CD4-positive, alpha-beta T cell treated with Interleukin-2 at 100 ng/mL for 4 hours (primary cell): Measurements from ENCODE around the gene TMEM14B.
"Not testable (repeated sequence)": the region's sequence is repeated elsewhere in the genome, so short reads cannot be mapped to it uniquely, and the experiment has no call there.

Experiments
- DNase-seq: peaks from one replicate; pipeline ENCODE4 v3.0.0-alpha.2; 2020; ENCODE audit warnings: low spot score

TMEM14B gene

DNA sequence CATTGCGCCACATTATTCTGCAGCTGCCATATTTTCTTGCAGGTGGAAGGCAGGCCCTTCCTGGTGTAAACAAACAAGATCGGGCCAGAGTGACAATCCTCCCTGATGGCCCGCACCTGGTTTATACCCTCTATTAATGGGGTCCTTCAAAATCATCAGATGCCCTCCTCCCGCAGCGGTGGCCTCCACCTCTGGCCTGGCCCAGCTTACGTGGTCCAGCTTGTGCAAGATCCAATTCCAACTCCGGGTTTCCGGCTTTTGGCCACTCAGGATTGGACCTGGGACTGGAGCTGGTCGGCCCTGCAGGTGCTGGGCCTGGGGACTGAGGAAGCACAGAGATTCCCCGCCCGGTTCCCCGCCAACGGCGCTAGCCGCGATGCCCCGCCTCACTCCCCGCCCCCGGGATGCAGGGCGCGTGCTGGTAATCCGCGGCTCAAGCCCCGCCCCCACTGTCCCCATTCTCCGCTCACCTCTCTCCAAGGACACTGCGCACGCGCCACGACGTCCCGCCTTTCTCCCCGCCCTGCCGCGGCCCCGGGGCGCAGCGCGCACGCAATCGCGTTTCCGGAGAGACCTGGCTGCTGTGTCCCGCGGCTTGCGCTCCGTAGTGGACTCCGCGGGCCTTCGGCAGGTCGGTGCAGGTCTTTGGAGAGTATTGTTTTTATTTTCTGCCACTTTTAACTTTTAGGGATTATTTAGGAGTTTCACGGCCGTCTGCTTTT lies at the start of gene TMEM14B:
TSS of gene TMEM14B (plus strand) at position 555 of the 722 bp plus-strand sequence. CDS start 1,441 bp downstream, outside the sequence.
- DNase-seq: peak; percentile 99

DNA sequence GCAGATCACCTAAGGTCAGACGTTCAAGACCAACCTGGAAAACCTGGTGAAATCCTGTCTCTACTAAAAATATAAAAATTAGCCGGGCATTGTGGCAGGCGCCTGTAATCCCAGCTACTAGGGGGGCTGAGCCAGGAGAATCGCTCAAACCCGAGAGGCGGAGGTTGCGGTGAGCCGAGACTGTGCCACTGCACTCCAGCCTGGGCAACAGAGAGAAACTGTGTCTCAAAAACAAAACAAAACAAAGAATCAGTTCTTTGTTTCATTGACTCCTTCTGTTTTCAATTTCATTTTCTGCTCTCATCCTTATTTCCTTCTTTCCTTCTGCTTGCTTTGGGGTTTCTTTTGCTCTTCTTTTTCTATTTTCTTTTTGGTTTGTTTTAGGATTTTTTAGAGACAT lies 33.6 kb upstream of the TMEM14B start:
- no peak for DNase-seq

DNA sequence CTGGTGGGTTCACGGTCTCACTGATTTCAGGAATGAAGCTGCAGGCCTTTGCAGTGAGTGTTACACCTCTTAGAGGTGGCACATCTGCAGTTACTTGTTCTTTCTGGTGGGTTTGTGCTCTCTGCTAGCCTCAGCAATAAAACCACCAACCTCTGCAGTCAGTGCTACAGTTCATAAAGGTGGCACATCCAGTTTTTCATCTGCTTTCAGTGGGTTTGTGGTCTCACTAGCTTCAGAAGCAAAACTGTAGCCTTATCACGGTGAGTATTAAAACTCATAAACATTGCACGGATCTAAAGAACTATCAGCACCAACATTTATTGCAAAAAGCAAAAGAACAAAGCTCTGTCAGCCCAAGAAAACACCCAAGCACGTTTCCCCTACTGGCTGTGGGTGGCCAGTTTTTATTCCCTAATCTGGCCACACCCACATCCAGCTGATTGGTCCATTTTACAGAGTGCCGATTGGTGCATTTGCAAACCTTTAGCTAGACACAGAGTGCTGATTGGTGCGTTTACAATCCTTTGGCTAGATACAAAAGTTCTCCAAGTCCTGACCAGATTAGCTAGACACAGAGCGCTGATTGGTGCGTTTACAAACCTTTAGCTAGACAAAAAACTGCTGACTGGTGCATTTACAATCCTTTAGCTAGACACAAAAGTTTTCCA lies 28.2 kb upstream of the TMEM14B start:
- DNase-seq: peak; percentile 48

DNA sequence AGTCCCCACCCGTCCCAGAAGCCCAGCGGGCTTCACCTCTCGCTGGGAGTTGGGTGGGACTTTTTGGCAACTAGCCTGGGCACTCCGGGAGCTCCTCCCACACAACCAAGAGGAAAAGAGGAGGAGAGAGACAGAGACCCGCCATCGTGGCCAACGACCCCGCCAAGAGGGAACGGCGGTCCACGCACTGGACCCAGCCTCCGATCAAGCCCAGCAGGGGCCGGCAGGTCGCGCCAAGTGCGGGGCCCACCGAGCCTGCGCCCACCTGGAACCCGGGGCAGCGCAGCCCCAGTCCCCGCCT lies 27.7 kb upstream of the TMEM14B start:
- DNase-seq: no peak

DNA sequence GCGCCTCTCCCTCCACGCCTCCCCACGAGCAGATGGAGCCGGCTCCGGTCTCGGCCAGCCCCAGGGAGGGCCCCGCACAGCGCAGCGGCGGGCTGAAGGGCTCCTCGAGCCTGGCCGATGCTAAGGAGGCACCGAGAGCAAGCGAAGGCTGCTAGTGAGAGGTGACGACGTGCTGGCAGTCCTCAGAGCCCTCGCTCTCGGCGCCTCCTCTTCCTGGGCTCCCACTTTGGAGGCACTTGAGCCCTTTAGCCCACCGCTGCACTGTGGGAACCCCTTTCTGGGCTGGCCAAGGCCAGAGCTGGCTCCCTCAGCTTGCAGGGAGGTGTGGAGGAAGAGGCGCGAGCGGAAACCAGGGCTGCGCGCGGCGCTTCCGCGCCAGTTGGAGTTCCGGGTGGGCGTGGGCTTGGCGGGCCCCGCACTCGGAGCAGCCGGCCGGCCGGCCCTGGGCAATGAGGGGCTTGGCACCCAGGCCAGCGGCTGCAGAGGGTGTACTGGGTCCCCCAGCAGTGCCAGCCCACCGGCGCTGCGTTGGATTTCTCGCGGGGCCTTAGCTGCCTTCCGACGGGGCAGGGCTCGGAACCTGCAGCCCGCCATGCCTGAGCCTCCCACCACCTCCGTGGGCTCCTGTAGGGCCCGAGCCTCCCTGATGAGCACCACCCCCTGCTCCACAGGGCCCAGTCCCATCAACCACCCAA lies 27.2 kb upstream of the TMEM14B start:
- peak; percentile 62 for DNase-seq

DNA sequence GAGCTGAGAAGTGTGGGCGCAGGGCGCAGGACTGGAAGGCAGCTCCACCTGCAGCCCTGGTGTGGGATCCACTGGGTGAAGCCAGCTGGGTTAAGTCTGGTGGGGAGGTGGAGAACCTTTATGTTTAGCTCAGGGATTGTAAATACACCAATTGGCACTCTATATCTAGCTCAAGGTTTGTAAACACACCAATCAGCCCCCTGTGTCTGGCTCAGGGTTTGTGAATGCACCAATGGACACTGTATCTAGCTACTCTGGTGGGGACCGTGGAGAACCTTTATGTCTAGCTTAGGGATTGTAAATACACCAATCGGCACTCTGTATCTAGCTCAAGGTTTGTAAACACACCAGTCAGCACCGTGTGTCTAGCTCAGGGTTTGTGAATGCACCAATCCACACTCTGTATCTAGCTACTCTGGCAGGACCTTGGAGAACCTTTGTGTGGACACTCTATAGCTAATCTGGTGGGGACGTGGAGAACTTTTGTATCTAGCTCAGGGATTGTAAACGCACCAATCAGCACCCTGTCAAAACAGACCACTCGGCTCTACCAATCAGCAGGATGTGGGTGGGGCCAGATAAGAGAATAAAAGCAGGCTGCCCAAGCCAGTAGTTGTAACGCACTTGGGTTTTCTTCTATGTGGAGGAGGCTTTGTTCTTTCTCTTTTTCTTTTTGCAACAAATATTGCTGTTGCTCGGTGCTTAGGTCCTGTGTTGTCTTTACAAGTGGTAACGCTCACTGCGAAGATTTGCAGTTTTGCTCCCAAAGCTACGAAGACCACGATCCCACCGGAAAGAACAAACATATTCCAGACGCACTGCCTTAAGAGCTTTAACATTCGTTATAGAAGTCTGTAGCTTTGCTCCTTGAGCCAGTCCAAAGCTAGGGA lies 26.4 kb upstream of the TMEM14B start:
- peak; percentile 24 for DNase-seq

DNA sequence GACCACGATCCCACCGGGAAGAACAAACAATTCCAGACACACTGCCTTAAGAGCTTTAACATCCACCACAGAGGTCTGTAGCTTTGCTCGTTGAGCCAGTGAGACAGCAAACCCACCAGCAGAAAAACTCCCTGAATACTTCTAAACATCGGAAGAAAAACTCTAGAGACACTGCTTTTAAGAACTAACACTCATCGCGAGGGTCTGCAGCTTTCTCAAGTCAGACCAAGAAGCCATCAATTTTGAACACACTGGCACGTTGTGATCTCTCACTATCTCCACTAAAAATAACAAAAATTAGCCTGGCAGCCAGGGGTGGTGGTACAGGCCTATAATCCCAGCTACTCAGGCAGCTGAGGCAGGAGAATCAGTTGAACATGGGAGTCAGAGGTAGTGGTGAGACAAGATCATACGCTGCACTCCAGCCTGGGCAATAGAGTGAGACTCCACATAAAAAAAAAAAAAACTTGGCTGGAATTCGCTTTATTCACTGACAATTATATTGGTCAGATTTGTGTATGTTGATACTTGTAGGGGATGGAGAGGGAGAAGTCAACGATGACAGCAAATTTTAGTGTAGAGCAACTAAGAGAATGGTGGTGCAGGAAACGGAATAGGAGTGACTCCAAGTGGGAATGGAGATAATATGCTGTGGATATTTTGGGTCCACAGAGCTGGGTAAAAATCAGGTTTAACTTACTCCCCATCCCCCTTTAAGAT lies 25.6 kb upstream of the TMEM14B start:
- no peak for DNase-seq

DNA sequence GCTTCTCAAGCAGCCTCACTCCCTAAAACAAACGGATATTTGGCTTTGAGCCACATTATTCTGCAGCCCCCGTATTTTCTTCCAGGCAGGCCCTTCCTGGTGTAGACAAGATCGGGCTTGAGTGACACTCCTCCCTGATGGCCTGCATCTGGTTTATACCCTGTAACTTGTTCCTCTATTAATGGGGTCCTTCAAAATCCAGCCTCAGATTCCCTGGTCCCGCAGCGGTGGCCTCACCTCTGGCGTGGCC lies 25.1 kb upstream of the TMEM14B start:
- DNase-seq: no peak

DNA sequence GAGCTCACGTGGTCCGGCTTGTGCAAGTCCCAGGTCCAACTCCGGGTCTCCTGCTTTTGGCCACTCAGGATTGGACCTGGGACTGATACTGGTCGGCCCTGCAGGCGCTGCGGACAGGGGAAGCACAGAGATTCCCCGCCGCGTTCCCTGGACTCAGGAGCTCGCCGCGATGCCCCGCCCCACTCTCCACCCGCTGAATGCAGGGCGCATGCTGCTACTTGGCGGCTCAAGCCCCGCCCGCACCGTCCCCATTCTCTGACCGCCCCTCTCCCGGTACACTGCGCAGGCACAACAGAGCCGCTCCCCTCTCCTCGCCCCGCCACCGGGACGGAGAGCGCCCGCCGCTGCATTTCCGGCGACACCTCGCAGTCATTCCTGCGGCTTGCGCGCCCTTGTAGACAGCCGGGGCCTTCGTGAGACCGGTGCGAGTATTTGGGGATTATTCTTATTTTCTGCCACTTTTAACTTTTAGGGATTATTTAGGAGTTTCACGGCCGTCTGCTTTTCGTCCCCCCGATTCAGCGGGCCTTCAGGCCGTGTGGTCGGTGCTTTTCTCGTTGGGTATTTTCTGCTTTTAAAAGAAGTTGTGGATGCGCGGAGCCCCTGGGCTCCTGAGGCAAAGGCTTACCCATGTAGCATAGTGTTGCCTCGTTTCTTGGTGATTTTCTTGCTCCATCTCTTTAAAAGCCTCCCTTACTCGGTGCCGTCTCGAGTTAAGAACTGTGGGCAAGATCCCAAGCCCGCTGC lies 24.6 kb upstream of the TMEM14B start, which contains the start of gene TMEM14C:
TSS of gene TMEM14C (plus strand) at position 251 of the 747 bp plus-strand sequence. CDS start 1,544 bp downstream, outside the sequence.
- DNase-seq: peak; percentile 79

DNA sequence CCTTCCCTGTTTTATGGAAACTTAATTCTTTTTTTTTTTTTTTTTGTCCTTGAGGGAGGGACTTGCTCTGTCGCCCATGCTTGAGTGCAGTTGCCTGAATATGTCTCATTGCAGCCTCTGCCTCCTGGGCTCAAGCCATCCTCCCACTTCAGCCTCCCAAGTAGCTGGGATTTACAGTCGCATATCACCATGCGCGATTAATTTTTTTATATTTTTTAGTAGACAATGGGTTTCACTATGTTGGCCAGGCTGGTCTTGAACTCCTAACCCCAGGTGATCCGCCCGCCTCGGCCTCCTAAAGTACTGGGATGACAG lies 24.1 kb upstream of the TMEM14B start:
- no peak for DNase-seq

DNA sequence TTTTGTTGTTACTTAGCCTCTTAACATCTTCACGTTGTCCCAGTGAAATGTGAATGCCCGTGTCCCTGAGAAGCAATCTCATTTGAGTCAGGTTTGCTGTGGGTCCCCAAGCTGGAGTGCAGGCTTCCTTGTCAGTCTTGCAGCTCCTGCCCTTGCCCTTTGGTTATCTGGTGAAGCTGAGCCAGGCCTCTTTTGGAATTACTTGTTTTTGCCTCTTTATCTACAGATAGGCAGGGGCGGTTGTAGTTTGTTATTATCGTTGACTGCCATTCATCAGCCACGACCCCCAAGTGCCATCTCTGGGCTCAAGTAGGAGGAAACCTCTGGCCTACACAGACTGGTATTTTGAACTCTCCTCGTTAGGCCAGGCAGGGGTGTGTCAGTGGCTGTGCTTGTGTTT lies 22.6 kb upstream of the TMEM14B start:
- no peak for DNase-seq

DNA sequence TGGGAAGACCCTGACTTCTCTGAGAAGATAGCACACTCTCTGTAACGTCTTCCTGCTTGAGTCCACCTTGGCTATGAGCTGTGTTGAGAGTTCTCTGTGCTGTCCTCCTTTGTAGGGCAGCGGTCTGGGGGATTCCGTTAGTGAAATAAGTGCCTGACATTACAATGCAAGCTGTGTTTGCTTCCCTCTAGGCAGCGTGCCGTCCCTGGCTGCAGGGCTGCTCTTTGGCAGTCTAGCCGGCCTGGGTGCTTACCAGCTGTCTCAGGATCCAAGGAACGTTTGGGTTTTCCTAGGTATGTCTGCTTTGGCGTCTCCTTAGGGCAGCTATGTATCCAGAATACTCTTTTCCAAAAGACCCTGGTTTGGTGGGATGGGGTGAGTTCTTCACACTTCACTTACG lies 21.9 kb upstream of the TMEM14B start:
- DNase-seq: no peak

DNA sequence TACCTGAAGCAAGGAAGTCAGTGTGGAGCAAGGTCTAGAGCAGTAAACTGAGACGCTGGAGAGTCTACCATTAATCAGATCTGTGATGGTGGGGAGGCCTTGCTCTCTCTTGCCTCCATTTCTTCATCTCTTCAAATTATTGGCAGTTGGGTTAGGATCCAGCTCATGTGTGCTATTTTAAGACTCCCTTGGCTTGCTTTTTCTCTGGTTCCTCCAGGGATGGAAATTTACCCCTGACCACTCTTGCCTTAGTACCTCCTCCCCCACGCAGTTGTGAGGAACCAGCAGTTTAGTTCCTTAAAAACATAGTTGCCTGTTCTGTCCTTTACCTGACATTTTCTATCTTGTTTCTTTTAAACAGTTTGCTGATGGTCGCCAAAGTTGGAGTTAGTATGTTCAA lies 17.4 kb upstream of the TMEM14B start:
- no peak for DNase-seq

DNA sequence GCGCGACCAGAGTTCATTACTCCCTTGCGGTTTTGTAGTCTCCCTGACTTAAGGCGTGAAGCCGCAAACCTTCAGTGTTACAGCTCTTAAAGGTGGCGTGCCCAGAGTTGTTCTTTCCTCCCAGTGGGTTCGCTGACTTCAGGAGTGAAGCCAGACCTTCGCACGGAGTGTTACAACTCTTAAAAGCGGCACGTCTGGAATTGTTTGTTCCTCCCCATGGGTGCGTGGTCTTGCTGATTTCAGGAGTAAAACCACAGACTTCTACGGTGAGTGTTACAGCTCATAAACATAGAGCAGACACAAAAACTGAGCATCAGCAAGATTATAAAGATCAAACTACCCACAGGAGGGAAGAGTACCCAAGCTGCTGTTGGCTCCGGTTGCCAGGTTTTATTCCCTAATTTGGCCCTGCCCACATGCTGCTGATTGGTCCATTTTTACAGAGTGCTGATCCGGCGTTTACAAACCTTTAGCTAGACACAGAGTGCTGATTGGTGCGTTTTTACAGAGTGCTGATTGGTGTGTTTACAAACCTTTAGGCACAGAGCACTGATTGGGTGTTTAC lies 14.4 kb upstream of the TMEM14B start:
- DNase-seq: peak; percentile 43

DNA sequence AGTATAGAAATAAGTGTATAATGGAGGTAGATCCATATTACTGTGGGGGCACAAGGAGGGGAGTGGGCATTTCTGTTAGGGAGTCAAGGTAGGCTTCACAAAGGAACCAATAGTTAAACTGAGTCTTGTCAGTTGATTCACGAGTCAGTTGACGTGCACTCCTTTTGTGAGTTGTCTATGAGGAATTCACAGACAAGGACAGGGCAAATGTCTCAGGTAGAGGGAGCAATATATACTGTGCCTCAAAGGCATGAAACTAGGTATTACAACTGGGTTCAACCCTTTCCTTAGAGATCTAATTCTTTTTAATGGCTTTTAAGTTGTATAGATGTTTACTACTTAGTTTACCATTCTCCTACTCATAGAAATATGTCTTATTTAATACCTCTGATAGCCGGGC lies 13.7 kb upstream of the TMEM14B start:
- no peak for DNase-seq

DNA sequence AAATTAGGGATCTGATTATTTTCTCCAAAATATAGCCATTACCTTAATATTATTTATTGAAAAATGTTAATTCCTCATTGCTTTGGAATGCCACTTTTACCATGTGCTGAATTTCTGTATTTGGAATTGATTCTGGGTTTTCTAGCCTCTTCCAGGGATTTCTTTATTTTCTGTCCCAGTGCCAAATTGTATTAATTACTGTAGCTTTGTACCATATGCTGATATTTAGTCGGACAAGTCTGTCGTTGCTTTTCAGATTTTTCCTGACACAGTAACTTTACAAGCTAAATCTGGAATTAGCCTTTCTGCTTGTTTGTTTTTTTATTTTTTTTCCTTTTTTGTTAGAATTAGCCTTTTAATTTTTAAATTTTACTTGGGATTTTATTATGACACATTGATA lies 10.9 kb upstream of the TMEM14B start:
- DNase-seq: no peak

DNA sequence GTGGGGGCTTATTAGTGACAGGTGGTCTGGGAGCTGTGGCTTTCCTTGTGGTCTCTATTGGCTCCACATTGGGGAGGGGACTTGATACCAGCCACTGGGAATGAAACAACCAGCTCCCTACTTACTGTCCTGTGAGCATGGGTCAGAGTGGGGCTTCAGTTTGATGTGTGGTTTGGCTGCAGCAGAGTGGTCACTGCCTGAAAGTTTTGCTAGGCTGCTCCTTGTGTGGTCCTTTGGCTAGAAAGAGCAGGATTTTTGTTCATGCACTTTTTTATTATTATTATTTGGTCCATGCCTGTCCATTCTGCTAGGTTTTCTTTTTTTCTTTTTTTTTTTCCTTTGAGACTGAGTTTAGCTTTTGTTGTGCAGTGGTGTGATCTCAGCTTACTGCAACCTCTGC lies 7.5 kb upstream of the TMEM14B start:
- no peak for DNase-seq

DNA sequence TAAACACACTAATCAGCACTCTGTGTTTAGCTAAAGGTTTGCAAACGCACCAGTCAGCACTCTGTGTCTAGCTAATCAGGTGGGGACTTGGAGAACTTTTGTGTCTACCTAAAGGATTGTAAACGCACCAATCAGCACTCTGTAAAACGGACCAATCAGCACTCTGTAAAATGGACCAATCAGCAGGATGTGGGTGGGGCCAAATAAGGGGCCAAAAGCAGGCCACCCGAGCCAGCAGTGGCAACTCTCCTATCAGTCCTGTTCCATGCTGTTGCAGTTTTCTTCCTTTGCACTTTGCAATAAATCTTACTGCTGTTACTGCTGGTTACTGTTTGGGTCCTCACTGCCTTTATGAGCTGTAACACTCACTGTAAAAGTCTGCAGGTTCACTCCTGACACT lies 6.0 kb upstream of the TMEM14B start:
- DNase-seq: not testable (repeated sequence)

DNA sequence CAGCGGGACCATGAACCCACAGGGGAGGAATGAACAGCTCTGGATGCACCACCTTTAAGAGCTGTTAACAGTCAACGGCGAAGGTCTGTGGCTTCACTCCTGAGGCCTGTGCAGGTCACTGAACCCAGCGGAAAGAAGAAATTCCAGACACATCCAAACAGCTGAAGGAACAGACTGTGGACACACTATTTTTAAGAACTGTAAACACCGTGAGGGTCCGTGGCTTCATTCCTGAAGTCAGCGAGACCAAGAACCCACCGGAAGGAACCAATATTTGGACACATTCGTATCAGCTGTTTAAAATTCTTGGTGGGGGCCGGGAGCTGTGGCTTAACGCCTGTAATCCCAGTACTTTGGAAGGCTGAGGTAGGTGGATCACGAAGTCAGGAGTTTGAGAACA lies 5.4 kb upstream of the TMEM14B start:
- no peak for DNase-seq

DNA sequence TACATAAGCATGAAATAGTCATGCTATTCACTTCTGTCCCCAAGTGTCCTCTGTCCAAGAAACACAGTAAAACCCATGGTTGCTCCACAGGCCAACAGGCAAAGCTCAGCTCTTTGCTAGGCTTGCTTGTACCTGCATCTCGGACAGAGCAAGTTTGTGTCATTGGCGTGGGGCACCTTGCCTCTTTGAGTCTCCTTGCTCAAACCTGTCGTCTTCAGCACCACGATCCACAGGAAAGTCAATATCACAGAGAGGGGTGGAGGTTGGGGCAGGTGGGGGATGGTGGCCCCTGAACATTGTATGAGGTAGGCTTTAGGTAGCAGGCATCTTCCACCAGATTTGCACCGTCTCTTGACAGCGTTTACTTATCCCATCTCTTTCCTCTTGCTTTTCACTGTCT lies 4.1 kb upstream of the TMEM14B start:
- DNase-seq: no peak

DNA sequence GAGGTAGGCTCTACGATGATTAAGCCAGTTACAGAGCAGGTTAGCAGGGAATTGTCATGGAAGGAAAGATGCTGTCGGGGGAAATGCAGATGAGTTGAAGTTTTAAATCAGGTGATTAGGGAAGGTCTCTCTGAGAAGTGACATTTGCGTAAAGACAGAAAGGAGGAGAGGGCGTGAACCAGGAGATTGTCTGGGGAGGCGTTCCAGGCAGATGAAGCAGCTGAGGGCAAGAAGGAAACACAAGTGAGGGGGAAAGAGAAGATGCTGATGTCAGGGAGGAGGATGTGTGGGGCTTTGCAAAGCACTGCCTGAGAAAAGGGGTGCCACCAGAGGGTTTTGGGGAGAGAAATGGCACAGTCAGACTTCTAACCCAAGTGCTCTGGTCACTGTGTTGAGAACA lies 2.5 kb upstream of the TMEM14B start:
- DNase-seq: no peak
